ENCODE measurements around the gene NKX6-1. TPM values are rescaled to one million over a fixed set of nuclear protein-coding genes. Genes with fewer than 3 reads are reported as not detected.
A peak's percentile ranks its signal among the peaks of the same experiment; 100 is the strongest.

The NKX6-1 gene
- total RNA-seq, 2 experiments from 2014 or later: not detected

- H3K4me3 Mint-ChIP-seq: no peak overlapping the region
- intact Hi-C loops (cut with micrococcal nuclease): no loop called here
- H3K9me3 Mint-ChIP-seq: no peaks in the 10 kb centered on the region
- peaks cover 15% of the 10 kb centered on the region for H3K4me1 Mint-ChIP-seq (ENCODE audit: low read depth)
- peaks cover 14% of the 10 kb centered on the region for H3K36me3 Mint-ChIP-seq (ENCODE audit: low read depth)
- no peak for DNase-seq
- no peak for TF ChIP-seq CTCF (IDR thresholded peaks at IDR 0.05)
- ChIA-PET CTCF (interaction anchor here (2.0 kb wide), 1 partner anchor 18 kb away, joined by 7 read pairs; no protein-coding TSS in a partner anchor), POLR2A (no interaction called here)
- H3K27ac Mint-ChIP-seq: no peak overlapping the region
- H3K27me3 Mint-ChIP-seq: peaks cover 76% of the 10 kb centered on the region
- ATAC-seq: no peak
These were observed 2.1 kb upstream of the NKX6-1 start for GRCh38 chr4:84501202-84501503.

- intact Hi-C loops (cut with micrococcal nuclease): no loop called here
- Mint-ChIP-seq H3K4me3 (no peak overlapping the region), H3K9me3 (no peaks in the 10 kb centered on the region), H3K36me3 (ENCODE audit: low read depth) (peaks cover 14% of the 10 kb centered on the region), H3K4me1 (ENCODE audit: low read depth) (peaks cover 15% of the 10 kb centered on the region), H3K27ac (no peak overlapping the region), H3K27me3 (peaks cover 78% of the 10 kb centered on the region)
- ChIA-PET CTCF (no interaction called here), POLR2A (no interaction called here)
- ATAC-seq: no peak
- TF ChIP-seq CTCF (IDR thresholded peaks at IDR 0.05): no peak
- DNase-seq: no peak
These were observed 1.5 kb upstream of the NKX6-1 start for GRCh38 chr4:84500386-84501201.

GRCh38 chr4:84499624-84499982, 511 bp upstream of the NKX6-1 start:
- no peak overlapping the region for H3K4me3 Mint-ChIP-seq
- H3K9me3 Mint-ChIP-seq: no peaks in the 10 kb centered on the region
- ATAC-seq (no peak), DNase-seq (no peak)
- H3K27me3 Mint-ChIP-seq: peaks cover 82% of the 10 kb centered on the region
- H3K36me3 Mint-ChIP-seq (ENCODE audit: low read depth): peaks cover 14% of the 10 kb centered on the region
- CTCF ChIA-PET: no interaction called here
- H3K27ac Mint-ChIP-seq: no peak overlapping the region
- H3K4me1 Mint-ChIP-seq (ENCODE audit: low read depth): peaks cover 15% of the 10 kb centered on the region
- POLR2A ChIA-PET: no interaction called here
- TF ChIP-seq CTCF (IDR thresholded peaks at IDR 0.05): no peak
- intact Hi-C loops (cut with micrococcal nuclease): no loop called here

- H3K36me3 Mint-ChIP-seq (ENCODE audit: low read depth): peaks cover 14% of the 10 kb centered on the region
- ATAC-seq (peak; percentile 40), DNase-seq (peak; percentile 36)
- TF ChIP-seq CTCF (IDR thresholded peaks at IDR 0.05): no peak
- peak overlapping the region; percentile 64 for H3K4me3 Mint-ChIP-seq
- intact Hi-C loops (cut with micrococcal nuclease): no loop called here
- peaks cover 86% of the 10 kb centered on the region for H3K27me3 Mint-ChIP-seq
- CTCF ChIA-PET: interaction anchor here (1.6 kb wide), 1 partner anchor 15 kb away, joined by 4 read pairs; no protein-coding TSS in a partner anchor
- peaks cover 18% of the 10 kb centered on the region for H3K4me1 Mint-ChIP-seq (ENCODE audit: low read depth)
- POLR2A ChIA-PET: no interaction called here
- no peaks in the 10 kb centered on the region for H3K9me3 Mint-ChIP-seq
- no peak overlapping the region for H3K27ac Mint-ChIP-seq
These were observed 723 bp downstream of the NKX6-1 start for GRCh38 chr4:84498203-84498934.

Measured in activated CD8-positive, alpha-beta T cell treated with anti-CD3 and anti-CD28 coated beads for 36 hours (primary cell).